Neutrophil (primary cell): ENCODE results near the gene IL1RAPL2.

ENCODE experiments used
- H3K27ac ChIP-seq: fragments of 200-600 bp; sonication (generic); 2 replicates; pipeline ENCODE4 v1.5.1; 2016; ENCODE audit warnings: mild to moderate bottlenecking, moderate library complexity
- H3K27me3 ChIP-seq: fragments of 200-600 bp; sonication (generic); 2 replicates; pipeline ENCODE4 v1.6.0; 2016; ENCODE audit warnings: mild to moderate bottlenecking
- H3K36me3 ChIP-seq: fragments of 200-600 bp; sonication (generic); 2 replicates; pipeline ENCODE4 v1.5.1; 2017
- H3K4me1 ChIP-seq, 2 experiments: fragments of 200-600 bp in 1 of 2; sonication (generic) in 1 of 2; 1 replicate in 1 of 2; 2 replicates in 1 of 2; pipeline versions ENCODE4 v1.5.1 to v1.6.1; 2013 to 2016; ENCODE audit warnings: low read depth in 1 of 2, low read length in 1 of 2, mild to moderate bottlenecking in 1 of 2, moderate library complexity in 1 of 2; ENCODE audit not compliant: control insufficient read depth in 1 of 2, insufficient read depth in 1 of 2
- H3K4me3 ChIP-seq, 2 experiments: fragments of 200-600 bp in 1 of 2; sonication (generic) in 1 of 2; 1 replicate in 1 of 2; 2 replicates in 1 of 2; pipeline ENCODE4 v1.5.1; 2013 to 2016; ENCODE audit warnings: low read depth in 1 of 2, low read length in 1 of 2, mild to moderate bottlenecking in 1 of 2, moderate library complexity in 1 of 2
- H3K9me3 ChIP-seq: fragments of 200-600 bp; sonication (generic); 2 replicates; pipeline ENCODE4 v1.5.1; 2016
- CTCF ChIP-seq: fragments of 200-600 bp; sonication (generic); IDR thresholded peaks from 2 replicates; pipeline ENCODE4 v1.5.1; 2016; ENCODE audit warnings: antibody characterized with exemption

The IL1RAPL2 gene

GRCh38 chrX:104621781-104622180, 55.8 kb downstream of the IL1RAPL2 start:
- no peaks in the 10 kb centered on the region for H3K36me3 ChIP-seq
- no peaks in the 10 kb centered on the region for H3K27me3 ChIP-seq
- no peak for TF ChIP-seq CTCF
- no peak overlapping the region for H3K27ac ChIP-seq
- H3K9me3 ChIP-seq = no peaks in the 10 kb centered on the region
- no peak overlapping the region for H3K4me3 ChIP-seq
- no peaks in the 10 kb centered on the region for H3K4me1 ChIP-seq

DNA sequence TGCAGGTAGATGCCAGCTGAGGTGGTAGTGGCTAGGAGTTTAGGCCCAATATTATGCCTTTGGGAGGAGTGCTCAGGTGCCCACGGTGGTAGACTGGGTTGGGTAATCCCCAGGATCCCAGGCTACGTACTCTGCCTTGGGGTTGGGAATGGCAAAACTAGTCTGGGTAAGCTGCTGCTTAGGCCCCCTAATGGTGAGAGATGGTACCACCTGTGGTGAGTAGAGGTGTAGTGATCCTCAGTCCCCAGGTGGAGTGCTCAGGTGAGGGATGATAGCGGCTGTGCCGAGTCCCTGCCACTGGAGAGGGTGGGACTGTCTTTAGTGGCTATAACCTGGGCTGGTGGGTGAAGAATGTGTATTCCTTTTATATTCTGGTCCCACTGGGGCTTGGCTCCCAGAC, 75.2 kb downstream of the IL1RAPL2 start:
- no peaks in the 10 kb centered on the region for H3K4me1 ChIP-seq
- TF ChIP-seq CTCF = no peak
- no peaks in the 10 kb centered on the region for H3K9me3 ChIP-seq
- no peak overlapping the region for H3K27ac ChIP-seq
- H3K27me3 ChIP-seq = no peaks in the 10 kb centered on the region
- no peaks in the 10 kb centered on the region for H3K36me3 ChIP-seq
- no peak overlapping the region for H3K4me3 ChIP-seq

DNA sequence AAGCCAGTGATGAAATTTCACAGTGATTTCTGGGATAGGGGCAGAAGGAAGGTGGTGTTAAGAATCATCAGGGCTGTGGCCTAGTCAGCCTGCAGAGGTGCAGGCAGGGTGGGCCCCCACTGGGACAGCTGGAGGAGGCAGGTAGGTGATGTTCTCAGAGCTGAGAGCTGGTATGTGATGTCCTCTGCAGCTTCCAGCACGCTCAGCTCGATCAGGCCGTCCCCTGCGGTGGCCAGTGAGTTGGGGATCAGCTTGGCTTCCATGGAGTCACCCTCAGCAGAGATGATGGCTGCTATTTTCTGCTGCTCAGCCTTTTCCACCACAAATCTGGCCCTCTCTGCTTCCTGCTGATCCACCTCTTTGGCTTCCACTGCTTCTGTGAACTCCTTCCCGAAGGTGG, 81.1 kb downstream of the IL1RAPL2 start:
- TF ChIP-seq CTCF = no peak
- no peaks in the 10 kb centered on the region for H3K9me3 ChIP-seq
- H3K4me1 ChIP-seq = no peaks in the 10 kb centered on the region
- H3K4me3 ChIP-seq = no peak overlapping the region
- no peak overlapping the region for H3K27ac ChIP-seq
- no peaks in the 10 kb centered on the region for H3K27me3 ChIP-seq
- H3K36me3 ChIP-seq = no peaks in the 10 kb centered on the region

- no peaks in the 10 kb centered on the region for H3K4me1 ChIP-seq
- no peaks in the 10 kb centered on the region for H3K9me3 ChIP-seq
- H3K36me3 ChIP-seq = no peaks in the 10 kb centered on the region
- H3K27ac ChIP-seq = no peak overlapping the region
- H3K4me3 ChIP-seq = no peak overlapping the region
- no peak for TF ChIP-seq CTCF
- no peaks in the 10 kb centered on the region for H3K27me3 ChIP-seq
Measured at GRCh38 chrX:104659005-104659744, 93.2 kb downstream of the IL1RAPL2 start.

DNA sequence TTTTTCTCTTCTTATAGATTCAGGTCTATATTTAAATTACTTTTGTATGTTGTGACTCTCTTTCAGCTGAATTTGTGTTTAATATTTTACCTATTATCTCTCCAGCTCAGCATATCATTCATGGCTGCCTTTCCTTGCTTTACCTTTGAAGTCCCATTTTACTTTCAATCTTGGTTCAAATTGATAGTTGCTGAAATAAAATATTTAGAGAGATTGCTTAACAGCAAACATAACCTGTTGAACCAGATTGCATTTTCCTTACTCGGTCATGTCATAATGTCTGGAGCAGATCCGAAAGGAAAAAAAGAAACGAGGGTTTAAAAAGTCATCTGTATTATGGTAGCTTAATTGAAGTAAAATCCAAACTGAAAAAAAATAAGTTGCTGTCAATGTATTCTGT, 94.1 kb downstream of the IL1RAPL2 start:
- Histone ChIP-seq H3K9me3 (no peaks in the 10 kb centered on the region), H3K4me1 (no peaks in the 10 kb centered on the region), H3K27me3 (no peaks in the 10 kb centered on the region), H3K27ac (no peak overlapping the region), H3K4me3 (no peak overlapping the region), H3K36me3 (no peaks in the 10 kb centered on the region)
- no peak for TF ChIP-seq CTCF

GRCh38 chrX:104662694-104663093, 96.7 kb downstream of the IL1RAPL2 start:
- H3K27ac ChIP-seq = no peak overlapping the region
- no peak overlapping the region for H3K4me3 ChIP-seq
- TF ChIP-seq CTCF = no peak
- H3K36me3 ChIP-seq = no peaks in the 10 kb centered on the region
- no peaks in the 10 kb centered on the region for H3K9me3 ChIP-seq
- no peaks in the 10 kb centered on the region for H3K4me1 ChIP-seq
- H3K27me3 ChIP-seq = no peaks in the 10 kb centered on the region
